Ectodermal cell (in vitro differentiated cells): ENCODE measurements around the gene NFE2L3.

ENCODE experiments used
- H3K27ac ChIP-seq: 2 replicates; pipeline ENCODE4 v1.7.0; 2013; ENCODE audit warnings: mild to moderate bottlenecking, low read depth, low read length; ENCODE audit not compliant: insufficient read depth, poor library complexity, severe bottlenecking
- H3K27me3 ChIP-seq: 2 replicates; pipeline ENCODE4 v1.7.0; 2013; ENCODE audit warnings: mild to moderate bottlenecking, low read length; ENCODE audit not compliant: insufficient read depth, control insufficient read depth, poor library complexity, severe bottlenecking
- H3K36me3 ChIP-seq: one replicate; pipeline ENCODE4 v1.7.0; 2013; ENCODE audit warnings: low read length; ENCODE audit not compliant: control insufficient read depth, insufficient read depth
- H3K4me1 ChIP-seq: one replicate; pipeline ENCODE4 v1.7.0; 2013; ENCODE audit warnings: low read length; ENCODE audit not compliant: control insufficient read depth, insufficient read depth
- H3K4me3 ChIP-seq: 2 replicates; pipeline ENCODE4 v1.7.0; 2013; ENCODE audit warnings: low read depth, low read length, control low read depth; ENCODE audit not compliant: insufficient read depth
- H3K9me3 ChIP-seq: 2 replicates; pipeline ENCODE4 v1.7.0; 2013; ENCODE audit warnings: mild to moderate bottlenecking, low read length, moderate library complexity; ENCODE audit not compliant: control insufficient read depth
- WGBS, 2 experiments: methylation state at CpG; one replicate each; pipeline ENCODE4 v1.1.7; 2013; ENCODE audit warnings: missing lambda C conversion rate in 2 of 2; 5-methylcytosine and 5-hydroxymethylcytosine counted together

Gene NFE2L3

DNA sequence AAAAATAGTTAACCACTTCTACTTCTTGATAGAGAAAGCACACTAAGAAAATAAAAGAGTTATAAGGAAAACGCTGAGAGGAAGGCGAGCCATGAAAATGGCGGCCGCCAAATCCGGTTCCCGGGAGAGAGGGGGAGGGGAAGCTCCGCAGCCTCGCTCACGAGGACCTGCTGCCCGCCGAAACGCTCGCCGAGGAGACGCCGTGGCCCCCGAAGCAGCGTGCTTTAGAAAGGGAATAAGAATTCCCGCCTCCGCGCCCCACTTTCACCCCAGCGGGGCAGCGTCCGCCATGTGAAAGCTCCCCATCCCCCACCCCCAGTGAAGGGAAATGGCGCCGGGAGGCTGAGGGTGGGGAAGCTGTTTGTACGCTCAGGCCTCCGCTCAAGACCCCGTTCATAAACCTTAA lies 48.0 kb downstream of the NFE2L3 start:
- Histone ChIP-seq H3K9me3 (no peaks in the 10 kb centered on the region), H3K4me3 (peak overlapping the region; percentile 98), H3K27ac (peak overlapping the region; percentile 99), H3K4me1 (peaks cover 21% of the 10 kb centered on the region), H3K27me3 (no peaks in the 10 kb centered on the region), H3K36me3 (peaks cover 26% of the 10 kb centered on the region)
- 0% methylated on average over 29 of the region's 29 CpGs for WGBS, 2 experiments

DNA sequence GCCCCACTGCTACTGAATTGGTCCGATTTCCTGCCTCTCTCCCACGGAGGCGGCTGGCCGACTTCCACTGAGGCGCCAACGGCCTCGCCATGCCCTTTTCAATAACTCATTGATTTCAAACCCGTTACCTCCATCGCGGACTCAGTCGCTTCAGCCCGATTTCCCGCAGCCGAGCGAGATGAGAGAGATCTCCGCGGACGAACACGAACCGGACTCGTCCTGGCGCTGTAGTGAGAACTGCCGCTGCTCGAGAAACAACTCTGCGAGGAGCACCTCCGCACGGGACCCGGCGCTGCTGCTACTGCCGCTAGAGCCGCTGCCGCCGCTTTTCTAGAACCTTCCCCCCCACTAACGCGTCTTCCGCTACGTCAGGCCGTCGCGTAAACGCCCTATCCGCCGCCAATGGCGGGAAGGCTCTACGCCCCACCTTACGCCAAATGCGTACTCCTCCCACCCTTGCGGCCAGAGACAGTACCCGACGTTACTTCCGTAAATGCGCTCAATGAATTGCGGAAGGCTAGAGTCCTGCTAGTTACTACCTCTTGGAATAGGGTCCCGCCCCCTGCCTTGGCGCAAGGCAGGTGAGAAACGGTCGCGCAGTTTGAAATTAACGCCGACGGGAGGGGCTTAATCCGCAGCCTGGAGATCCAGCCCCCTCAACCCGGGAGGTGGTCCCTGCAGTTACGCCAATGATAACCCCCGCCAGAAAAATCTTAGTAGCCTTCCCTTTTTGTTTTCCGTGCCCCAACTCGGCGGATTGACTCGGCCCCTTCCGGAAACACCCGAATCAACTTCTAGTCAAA lies 48.6 kb downstream of the NFE2L3 start, which contains the start of gene HNRNPA2B1:
TSS of gene HNRNPA2B1 (minus strand) at position 303 of the 803 bp plus-strand sequence. CDS start at position 134, 169 bp downstream.
- Histone ChIP-seq H3K27ac (peak within 1 kb of the TSS; percentile 99), H3K4me1 (peaks cover 19% of the 10 kb centered on the region), H3K36me3 (peaks cover 20% of the 10 kb centered on the region), H3K4me3 (peak within 1 kb of the TSS; percentile 98), H3K9me3 (no peaks in the 10 kb centered on the region), H3K27me3 (no peaks in the 10 kb centered on the region)
- 0% methylated on average over 71 of the region's 71 CpGs for WGBS, 2 experiments

DNA sequence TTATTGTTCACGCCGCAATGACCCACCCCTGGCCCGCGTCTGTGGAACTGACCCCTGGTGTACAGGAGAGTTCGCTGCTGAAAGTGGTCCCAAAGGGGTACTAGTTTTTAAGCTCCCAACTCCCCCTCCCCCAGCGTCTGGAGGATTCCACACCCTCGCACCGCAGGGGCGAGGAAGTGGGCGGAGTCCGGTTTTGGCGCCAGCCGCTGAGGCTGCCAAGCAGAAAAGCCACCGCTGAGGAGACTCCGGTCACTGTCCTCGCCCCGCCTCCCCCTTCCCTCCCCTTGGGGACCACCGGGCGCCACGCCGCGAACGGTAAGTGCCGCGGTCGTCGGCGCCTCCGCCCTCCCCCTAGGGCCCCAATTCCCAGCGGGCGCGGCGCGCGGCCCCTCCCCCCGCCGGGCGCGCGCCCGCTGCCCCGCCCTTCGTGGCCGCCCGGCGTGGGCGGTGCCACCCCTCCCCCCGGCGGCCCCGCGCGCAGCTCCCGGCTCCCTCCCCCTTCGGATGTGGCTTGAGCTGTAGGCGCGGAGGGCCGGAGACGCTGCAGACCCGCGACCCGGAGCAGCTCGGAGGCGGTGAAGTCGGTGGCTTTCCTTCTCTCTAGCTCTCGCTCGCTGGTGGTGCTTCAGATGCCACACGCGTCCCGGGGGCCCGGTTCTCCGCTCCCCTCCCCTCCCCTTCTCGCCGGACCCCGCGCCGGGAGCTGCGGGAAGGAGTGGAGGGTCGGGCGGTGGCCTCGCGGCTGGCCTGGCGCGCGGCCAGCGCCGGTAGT lies 49.4 kb downstream of the NFE2L3 start, which contains the start of gene CBX3:
TSS of gene CBX3 (plus strand) at position 499 of the 772 bp plus-strand sequence. CDS start 1,254 bp downstream, outside the sequence.
- H3K36me3 ChIP-seq, result peaks cover 12% of the 10 kb centered on the region
- H3K4me1 ChIP-seq, result peaks cover 11% of the 10 kb centered on the region
- peak within 1 kb of the TSS; percentile 99 for H3K27ac ChIP-seq
- WGBS, 2 experiments, result 0% methylated on average over 86 of the region's 86 CpGs
- H3K4me3 ChIP-seq, result peak within 1 kb of the TSS; percentile 98
- no peaks in the 10 kb centered on the region for H3K27me3 ChIP-seq
- no peaks in the 10 kb centered on the region for H3K9me3 ChIP-seq

DNA sequence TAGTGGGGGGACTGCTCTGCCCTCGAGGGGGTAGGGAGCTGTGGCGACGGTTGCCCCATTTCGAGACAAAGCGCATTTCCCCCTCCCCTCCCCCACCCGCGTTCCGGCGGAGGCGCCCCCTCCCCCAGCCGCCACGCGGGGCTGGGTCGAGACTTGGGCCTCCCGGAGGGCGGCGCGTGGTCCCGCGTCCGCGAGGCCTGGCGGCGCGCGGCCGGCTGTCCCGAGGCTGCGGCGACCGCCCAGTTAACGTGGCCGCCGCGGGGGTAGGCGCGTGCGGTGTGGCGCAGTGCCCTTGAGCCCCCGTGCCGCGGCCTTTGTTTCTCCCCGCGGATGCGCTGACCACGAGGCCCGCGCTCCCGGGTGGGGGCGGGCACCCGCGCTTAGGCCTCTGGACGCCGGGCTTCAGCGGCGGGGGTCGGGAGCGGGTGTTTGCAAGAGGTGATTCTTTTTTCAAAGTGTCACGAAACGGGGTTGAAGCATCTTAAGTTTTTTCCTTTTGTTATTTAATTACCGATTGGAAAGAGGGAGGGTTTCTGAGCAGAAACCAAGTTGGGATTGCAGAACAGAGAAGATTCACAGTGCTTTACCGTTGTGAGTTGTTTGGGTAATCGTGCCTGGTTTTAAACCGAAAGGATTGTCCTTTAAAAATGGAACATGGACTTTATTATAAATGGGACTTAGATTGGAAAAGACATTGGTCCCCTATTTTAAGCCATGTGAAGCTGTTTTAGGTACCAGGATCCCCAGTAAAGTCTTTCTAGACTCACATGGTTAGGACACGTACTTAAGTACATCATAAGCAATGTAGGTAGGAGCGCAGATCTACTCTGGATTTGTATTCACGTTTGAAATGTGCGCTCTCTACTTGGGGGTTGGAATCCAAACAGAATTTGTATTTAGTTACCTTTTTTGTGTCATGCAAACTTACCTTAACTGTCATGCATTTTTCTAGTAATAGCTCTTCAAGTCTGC lies 50.3 kb downstream of the NFE2L3 start:
- Histone ChIP-seq H3K36me3 (peaks cover 7% of the 10 kb centered on the region), H3K4me1 (peaks cover 4% of the 10 kb centered on the region), H3K27me3 (no peaks in the 10 kb centered on the region), H3K9me3 (no peaks in the 10 kb centered on the region), H3K4me3 (peak overlapping the region; percentile 98), H3K27ac (peak overlapping the region; percentile 96)
- WGBS, 2 experiments, result 0% methylated on average over 67 to 68 of the region's 68 CpGs

DNA sequence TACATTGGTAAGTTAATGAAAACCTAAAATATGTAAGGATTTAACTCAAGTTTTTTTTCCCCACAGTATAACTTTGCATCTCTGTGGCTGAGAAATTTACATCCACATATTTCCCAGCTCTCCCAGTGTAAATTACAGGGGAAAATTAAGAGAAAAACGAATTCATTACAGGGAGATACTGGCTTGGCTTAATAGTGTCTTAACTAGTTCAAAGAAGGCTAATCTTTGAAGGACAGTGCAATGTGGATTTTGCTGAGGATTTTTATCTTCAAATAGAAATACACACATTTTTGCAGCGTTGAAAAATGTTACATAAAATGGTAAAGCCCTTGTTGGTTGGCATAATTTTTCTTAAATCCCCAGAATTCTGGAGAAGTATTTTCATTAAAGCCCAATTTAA lies 51.0 kb downstream of the NFE2L3 start:
- Histone ChIP-seq H3K9me3 (no peaks in the 10 kb centered on the region), H3K4me1 (peaks cover 4% of the 10 kb centered on the region), H3K36me3 (peaks cover 11% of the 10 kb centered on the region), H3K27me3 (no peaks in the 10 kb centered on the region), H3K27ac (no peak overlapping the region), H3K4me3 (peak overlapping the region; percentile 98)
- 0% methylated on average over 1 to 2 of the region's 2 CpGs for WGBS, 2 experiments

DNA sequence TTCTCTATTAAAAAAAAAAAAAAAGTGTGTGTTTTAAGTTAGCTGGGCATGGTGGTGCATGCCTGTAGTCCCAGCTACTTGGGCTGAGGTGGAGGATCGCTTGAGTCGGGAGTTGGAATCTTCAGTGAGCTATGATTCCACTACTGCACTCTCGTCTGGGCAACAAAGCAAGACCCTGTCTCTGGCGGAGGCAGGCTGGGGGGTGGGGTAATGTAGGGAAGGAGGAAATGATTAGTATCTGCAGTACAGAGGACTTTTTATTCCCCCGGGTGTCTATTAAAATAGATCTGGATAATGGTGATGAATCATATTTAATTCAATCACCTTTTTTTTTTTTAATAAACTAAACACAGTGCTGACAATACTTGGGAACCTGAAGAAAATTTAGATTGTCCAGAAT lies 56.0 kb downstream of the NFE2L3 start:
- peaks cover 45% of the 10 kb centered on the region for H3K36me3 ChIP-seq
- peaks cover 4% of the 10 kb centered on the region for H3K4me1 ChIP-seq
- no peaks in the 10 kb centered on the region for H3K27me3 ChIP-seq
- no peak overlapping the region for H3K27ac ChIP-seq
- no peak overlapping the region for H3K4me3 ChIP-seq
- 94 to 98% methylated on average over 4 to 5 of the region's 5 CpGs for WGBS, 2 experiments
- H3K9me3 ChIP-seq, result no peaks in the 10 kb centered on the region

DNA sequence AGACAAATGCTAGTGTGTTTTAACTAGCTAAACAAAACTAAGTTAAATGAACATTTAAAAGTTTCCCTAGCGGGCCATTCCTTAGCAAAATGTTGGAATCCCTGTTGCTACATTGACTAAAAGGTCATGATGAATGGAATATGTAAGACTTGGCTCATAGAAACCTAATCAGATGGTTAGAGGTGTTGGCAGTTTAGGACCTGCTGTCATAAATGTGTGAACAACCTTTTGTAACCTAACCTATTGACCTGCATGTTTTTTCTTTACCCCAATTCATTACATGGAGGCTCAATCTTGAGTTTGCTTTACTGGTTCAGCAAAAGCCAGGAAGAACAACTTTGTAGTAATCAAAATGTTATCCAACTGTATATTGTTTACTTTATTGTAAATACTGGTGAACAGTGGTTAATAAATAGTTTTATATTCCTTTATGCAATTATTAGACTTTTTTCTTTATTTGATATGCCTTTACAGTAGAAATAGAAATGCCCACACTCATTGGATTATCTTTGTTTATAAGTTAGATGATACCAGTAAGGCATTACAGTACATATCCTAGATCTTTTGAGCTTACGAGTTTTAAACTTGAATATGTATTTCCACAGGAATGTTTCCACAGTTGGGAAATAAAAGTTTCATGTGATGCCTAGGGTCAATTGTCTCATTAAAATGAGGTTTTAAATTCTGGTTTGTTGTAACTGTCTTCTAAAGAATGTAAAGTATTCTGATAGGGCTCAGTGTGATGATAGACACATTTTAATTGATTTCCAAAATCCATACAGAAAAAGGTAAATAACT lies 61.1 kb downstream of the NFE2L3 start:
- no peaks in the 10 kb centered on the region for H3K27me3 ChIP-seq
- H3K27ac ChIP-seq, result no peak overlapping the region
- H3K9me3 ChIP-seq, result no peaks in the 10 kb centered on the region
- H3K4me1 ChIP-seq, result no peaks in the 10 kb centered on the region
- peaks cover 36% of the 10 kb centered on the region for H3K36me3 ChIP-seq
- 92 to 97% methylated on average over 2 of the region's 2 CpGs for WGBS, 2 experiments
- no peak overlapping the region for H3K4me3 ChIP-seq

DNA sequence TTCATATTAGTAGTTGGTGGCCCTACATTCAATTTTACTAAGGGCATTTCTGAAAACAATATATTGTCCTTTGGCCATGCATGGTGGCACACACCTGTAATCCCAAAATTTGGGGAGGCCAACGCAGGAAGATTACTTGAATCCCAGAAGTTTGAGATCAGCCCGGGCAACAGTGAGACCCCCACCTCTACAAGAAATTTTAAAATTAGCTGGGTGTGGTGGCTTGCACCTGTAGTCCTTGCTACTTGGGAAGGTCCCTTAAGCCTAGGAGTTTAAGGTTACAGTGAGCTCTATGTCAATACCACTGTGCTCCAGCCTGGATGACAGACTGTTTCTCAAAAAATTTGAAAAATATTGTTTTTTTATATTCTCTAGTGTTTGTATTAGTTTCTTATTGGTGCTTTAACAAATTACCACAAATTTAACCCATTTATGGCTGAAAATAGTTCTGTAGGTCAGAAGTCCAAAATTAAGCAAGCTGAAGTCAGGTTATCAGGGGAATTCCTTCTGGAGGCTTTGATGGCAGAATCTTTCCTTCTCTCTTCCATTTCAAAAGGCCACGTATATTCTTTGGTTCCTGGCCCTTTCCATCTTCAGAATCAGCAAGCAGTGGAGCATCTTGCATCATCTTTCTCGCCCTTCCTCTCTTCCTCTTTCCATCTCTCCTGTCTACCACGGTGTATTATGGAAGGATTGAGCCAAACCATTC lies 62.0 kb downstream of the NFE2L3 start:
- WGBS, 2 experiments, result 93 to 97% methylated on average over 5 of the region's 5 CpGs
- no peaks in the 10 kb centered on the region for H3K27me3 ChIP-seq
- H3K27ac ChIP-seq, result no peak overlapping the region

DNA sequence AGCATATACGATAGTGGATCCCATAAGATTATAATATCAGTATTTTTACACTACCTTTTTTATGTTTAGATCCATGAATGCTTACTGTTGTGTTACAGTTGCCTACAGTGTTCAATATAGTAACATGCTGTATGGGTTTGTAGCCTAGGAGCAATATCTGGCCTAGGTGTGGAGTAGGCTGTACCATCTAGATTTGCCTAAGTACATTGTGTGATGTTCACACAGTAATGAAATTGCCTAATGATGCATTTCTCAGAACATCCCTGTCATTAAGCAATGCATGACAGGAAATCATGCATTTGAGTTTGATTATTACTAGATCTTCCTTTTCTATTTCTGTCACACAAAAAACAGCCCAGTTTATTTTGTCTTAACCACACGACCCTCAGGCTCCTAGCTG lies 64.1 kb downstream of the NFE2L3 start:
- Histone ChIP-seq H3K27me3 (no peaks in the 10 kb centered on the region), H3K9me3 (no peaks in the 10 kb centered on the region)
- 92% methylated on average over 2 of the region's 2 CpGs for WGBS, 2 experiments

More for the DNA sequence above, 62.0 kb downstream of the NFE2L3 start:
- Histone ChIP-seq H3K36me3 (peaks cover 34% of the 10 kb centered on the region), H3K9me3 (no peaks in the 10 kb centered on the region), H3K4me3 (no peak overlapping the region), H3K4me1 (no peaks in the 10 kb centered on the region)

More for the DNA sequence above, 64.1 kb downstream of the NFE2L3 start:
- Histone ChIP-seq H3K27ac (no peak overlapping the region), H3K4me1 (no peaks in the 10 kb centered on the region), H3K4me3 (no peak overlapping the region), H3K36me3 (peaks cover 15% of the 10 kb centered on the region)
